Activated T-helper 9 cell treated with anti-CD3 and anti-CD28 coated beads, Interleukin-2, amount 50 U/mL, for 16 hours (primary cell): ENCODE measurements around the gene SPIN2B.
A peak's percentile ranks its signal among the peaks of the same experiment; 100 is the strongest.
"Not testable (repeated sequence)": the region's sequence is repeated elsewhere in the genome, so short reads cannot be mapped to it uniquely, and the experiment has no call there.

Source experiments
- DNase-seq: peaks from one replicate; pipeline ENCODE4 v3.0.0-alpha.2; 2020; ENCODE audit warnings: low read depth

Gene SPIN2B

DNA sequence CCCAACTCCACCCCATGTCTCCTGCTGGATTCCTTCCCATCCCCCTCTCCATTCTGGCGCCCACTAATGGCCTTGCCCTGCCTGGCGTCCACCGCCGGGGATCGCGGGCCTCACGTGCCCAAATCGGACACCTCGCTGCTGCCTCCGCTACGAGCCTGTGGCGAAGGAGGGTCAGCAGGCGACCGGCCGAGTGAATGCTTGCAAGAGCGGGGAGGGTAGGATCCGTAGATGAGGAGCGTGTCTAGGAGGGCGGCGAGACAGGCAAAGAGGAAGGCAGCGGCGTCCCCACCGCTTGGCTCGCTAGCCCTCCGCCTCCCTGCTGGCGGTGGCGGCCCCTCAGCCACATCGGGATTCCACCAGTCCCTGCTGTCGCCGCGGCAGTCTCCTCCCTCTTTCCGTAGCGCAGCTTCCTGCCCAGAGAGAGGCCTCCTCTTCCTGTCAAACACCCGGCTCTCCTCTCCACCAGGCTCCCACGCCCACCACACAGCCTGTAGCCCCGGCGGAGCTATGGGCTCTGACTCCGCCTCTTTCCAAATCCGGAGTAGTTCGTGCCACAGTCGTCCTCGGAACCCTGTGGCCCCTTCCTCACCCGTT is at the start of gene SPIN2B:
Gene SPIN2B (minus strand): TSS at position 387 of the 594 bp plus-strand sequence.
- DNase-seq, result peak; percentile 66

DNA sequence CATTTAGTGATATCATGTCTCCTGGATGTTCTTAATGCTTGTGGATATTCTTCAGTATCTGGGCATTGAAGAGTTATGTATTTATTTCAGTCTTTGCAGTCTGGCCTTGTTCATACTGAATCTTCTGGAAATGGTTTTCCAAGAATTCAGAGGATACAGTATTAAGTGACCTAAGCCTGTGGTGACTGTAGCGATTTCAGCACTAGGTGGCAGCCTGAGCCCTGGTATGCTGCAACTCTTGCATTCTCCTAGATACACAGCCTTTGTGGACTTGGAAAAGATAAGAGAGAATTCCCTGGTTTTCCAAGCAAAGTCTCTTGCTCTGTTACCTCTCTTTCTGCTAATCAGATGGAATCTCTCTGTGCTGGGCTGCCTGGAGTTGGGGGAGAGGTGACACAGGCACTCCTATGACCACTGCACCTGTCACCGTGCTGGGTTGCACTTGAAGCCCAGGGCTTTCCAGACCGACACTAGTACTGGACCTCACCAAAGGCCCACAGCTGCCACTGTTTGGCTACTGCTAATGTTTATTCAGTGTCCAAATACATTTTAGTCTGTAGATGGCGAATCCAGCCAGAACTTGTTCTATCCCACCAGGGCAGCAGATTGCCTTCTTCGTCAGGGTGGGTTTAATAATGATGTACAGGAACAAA is 35.2 kb upstream of the SPIN2B start:
- no peak for DNase-seq

DNA sequence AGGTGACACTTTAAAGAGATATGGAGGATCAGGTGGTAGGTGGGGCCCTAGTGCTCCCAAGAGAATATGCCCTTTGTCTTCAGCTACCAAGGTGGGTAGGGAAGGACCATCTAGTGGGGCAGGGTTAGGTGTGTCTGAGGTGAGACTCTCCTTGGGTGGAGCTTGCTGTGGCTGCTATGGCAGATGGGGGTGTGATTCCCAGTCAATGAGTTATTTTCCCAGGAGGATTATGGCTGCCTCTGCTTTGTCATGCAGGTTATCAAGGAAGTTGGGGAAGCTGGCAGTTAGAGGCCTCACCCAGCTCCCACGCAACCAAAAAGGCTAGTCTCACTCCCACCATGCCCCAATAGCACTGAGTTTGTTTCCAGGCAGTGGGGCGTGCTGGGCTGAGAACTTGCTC is 33.8 kb upstream of the SPIN2B start:
- no peak for DNase-seq

GRCh38 chrX:57152222-57152621 is 30.9 kb upstream of the SPIN2B start:
- not testable (repeated sequence) for DNase-seq

GRCh38 chrX:57138674-57139073 is 17.3 kb upstream of the SPIN2B start:
- no peak for DNase-seq

- no peak for DNase-seq
Observed at GRCh38 chrX:57137501-57137900, 16.2 kb upstream of the SPIN2B start.

DNA sequence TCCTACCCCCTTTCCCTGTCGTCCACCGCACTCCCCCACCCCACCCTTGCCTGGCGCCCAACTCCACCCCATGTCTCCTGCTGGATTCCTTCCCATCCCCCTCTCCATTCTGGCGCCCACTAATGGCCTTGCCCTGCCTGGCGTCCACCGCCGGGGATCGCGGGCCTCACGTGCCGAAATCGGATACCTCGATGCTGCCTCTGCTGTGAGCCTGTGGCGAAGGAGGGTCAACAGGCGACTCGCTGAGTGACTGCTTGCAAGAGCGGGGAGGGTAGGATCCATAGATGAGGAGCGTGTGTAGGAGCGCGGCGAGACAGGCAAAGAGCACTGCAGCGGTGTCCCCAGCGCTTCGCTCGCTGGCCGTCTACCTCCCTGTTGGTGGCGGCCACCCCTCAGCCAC is 15.7 kb upstream of the SPIN2B start, which contains the start of gene SPIN2A:
Gene SPIN2A (minus strand): TSS at position 325 of the 400 bp plus-strand sequence. CDS start 800 bp downstream, outside the sequence.
- DNase-seq, result not testable (repeated sequence)

DNA sequence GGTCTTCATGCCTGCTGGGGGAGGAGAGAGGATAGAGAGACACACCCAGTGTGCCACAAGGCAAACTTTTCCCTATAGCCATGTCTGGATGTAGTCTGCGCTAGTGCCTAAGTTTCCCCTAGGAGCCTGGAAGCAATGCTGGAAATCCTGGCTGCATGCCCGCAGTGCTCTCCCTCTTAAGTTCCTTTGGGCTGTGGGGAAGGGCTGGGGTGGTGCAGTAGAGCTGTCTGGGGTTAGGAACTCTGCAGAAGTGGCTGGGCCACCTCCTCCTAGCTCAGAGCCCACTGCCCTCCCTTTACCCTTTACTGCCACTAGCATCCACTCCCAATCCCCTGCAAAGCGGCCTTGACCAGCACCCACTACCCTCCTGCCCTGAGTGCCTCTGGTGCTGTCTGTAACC is 15.2 kb upstream of the SPIN2B start:
- not testable (repeated sequence) for DNase-seq

DNA sequence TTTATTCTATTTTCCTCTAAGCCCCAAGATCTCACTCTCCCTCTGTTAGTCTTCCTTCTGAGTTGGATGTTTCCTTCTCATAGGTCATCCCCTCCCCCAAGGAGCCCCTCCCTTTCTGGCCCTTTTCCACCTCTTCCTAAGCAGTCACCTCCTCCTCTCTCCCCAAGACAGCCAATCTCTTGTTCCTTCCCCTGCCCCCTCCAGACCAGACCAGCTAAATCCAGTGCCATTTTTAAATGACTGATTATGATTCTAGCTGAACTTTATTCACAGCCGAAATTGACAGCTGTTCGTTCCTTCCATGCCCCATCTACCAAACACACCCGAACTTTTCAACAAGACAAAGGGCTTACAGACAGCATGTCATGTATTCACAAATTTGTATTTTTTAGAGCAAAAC is 13.9 kb upstream of the SPIN2B start:
- DNase-seq, result no peak

- DNase-seq, result no peak
Observed at GRCh38 chrX:57134702-57135101, 13.4 kb upstream of the SPIN2B start.

DNA sequence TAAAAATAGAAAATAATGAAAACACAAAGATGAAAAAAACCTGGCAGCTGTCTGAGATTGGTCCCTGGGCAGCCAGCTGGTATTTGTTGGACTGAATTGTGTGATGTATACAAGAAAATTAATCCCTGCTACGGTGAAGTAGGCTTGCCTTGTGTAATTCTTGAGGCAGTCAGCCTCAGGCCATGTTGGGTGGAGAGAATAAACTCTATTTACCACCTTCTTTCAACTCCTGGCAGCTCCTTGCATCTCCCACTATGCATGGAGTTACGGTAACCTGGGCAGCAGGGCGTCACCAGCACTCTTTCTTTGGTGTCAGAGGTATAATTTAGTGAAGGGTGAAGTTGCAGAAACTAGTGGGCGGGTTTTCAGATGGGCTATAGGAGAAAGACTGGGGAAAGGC is 12.4 kb upstream of the SPIN2B start:
- DNase-seq, result no peak

DNA sequence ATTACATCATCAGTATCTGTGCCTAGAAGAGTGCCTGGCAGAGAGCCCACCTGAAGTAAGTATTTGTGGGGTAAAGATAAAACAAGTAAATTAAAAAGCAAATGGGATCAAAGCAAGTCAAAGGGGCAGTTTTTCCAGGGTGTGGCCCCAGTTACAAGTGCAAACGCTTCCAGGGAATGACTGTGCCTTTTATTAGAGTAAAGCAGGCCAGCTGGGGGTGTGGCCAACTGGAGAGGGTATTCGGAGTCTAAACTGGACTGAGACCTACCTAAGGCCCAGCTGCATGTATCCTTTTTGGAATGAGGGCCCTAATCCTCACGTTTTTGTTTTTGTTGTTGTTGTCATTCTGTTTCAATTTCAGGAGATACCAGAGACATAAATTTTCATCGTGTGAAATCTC is 11.9 kb upstream of the SPIN2B start:
- not testable (repeated sequence) for DNase-seq

GRCh38 chrX:57132046-57132445 is 10.7 kb upstream of the SPIN2B start:
- no peak for DNase-seq

DNA sequence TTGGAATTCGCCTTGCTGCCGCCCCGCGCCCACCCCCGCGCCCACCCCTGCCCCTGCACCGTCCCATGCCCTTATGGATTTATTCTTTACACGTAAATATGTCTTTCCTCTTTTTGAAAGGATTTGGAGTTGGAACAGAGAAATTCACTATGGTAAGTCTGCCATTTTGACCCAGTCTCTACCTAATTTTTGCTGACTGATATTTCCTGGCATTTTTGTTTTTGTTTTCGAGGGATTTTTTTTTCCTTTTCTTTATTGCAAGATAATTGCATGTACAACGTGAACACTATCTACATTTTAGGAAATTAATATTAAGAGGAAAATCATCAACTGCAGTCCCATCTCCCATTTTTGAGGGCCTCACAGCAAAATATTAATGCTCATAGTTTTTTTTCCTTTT is 468 bp upstream of the SPIN2B start:
- DNase-seq, result no peak

GRCh38 chrX:57120619-57121161 is 658 bp downstream of the SPIN2B start:
- DNase-seq, result not testable (repeated sequence)

DNA sequence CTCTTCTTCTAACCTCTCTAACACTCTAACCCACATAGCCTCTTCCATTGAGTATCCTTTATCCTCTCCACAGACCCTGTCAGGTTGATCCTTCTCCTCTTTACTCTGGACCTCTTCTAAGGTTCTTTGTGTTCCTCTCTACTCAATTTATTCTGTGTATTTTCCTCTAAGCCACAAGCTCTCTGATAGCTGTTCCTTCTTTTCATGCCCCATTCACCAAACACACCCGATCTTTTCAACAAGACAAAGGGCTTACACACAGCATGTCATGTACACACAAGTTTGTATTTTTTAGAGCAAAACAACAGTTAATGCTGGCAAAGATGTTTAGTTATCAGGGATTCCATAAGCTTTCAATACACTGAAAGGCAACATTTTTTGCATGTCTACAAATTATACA is 1.9 kb downstream of the SPIN2B start:
- no peak for DNase-seq

DNA sequence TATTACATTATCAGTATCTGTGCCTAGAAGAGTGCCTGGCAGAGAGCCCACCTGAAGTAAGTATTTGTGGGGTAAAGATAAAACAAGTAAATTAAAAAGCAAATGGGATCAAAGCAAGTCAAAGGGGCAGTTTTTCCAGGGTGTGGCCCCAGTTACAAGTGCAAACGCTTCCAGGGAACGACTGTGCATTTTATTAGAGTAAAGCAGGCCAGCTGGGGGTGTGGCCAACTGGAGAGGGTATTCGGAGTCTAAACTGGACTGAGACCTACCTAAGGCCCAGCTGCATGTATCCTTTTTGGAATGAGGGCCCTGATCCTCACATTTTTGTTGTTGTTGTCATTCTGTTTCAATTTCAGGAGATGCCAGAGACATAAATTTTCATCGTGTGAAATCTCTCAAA is 3.8 kb downstream of the SPIN2B start:
- DNase-seq, result not testable (repeated sequence)

- no peak for DNase-seq
Observed at GRCh38 chrX:57104921-57105398, 16.4 kb downstream of the SPIN2B start.

DNA sequence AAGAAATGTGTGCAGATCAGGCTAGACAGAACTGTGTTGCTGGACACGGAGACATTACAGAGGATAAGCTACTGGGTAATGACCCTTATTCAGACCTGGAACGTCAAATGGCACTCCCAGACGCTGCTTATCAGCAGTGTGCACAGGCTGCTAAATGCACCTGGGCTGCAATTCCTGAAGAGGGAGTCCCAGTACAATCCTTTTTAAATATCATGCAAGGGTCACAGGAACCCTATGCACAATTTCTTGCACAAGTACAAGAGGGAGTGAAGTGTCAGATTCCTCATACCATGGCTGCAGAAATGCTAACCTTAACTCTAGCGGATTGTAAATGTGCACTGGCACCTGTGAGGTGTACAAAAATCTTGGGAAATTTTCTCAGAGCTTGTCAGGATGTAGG is 16.9 kb downstream of the SPIN2B start:
- no peak for DNase-seq

GRCh38 chrX:57103489-57103888 is 17.9 kb downstream of the SPIN2B start:
- DNase-seq, result no peak

DNA sequence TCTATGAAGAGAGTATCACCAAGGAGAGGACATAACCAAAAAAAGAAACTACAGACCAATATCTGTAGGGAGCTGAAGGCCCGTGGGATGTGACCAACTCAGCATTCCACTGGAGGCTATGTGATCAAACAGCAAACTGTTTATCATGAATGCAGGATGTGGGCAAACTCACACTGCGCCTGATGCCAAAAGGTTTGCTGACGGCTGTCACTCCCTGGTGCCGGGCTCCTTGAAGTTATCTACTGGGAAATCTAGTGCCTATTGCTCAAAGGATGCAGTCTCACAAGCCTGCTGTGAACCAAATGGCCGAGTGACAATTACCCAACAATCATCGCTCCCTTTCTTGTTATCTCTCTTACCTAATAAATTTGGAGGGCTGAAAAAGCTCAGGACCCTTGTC is 18.4 kb downstream of the SPIN2B start:
- not testable (repeated sequence) for DNase-seq

DNA sequence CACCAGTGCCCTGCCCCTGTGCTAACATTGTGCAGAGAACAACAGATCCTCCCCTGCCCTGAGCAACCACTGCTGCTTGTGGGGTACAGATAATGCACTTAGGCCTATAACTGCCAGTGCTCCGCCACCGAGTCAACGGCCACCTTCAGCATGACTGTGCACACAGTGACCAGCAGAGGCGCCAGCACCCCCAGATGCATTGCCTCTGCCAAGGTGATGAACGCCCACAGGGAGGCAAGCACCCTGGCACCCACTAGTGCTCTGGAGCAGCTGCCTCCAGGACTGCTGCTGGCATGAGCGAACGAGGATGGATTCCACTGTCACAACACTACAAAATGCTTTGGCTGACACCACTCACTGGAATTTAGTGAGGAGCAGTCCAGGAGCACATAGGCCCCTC is 38.2 kb downstream of the SPIN2B start:
- no peak for DNase-seq

DNA sequence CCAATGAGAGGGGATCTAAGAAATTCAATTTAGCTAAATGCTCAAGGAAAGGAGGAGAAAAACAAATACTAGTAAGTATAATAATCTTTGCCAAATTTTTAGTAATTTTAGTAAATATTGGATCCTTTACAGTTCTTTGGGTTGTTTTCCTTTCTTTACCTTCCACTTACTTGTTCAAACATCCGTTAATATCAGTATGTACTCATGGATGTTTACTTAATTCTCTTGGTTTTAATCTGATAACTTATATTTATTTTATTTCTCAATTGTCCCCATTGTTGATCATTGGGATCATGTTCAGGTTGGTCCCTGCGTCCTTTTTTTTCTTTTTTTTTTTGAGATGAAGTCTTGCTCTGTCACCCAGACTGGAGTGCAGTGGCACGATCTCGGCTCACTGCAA is 46.9 kb downstream of the SPIN2B start:
- DNase-seq, result no peak
